OCI-LY1 (cell line): ENCODE measurements around the gene NOTCH2.

Source experiments
- H2AFZ ChIP-seq: fragments of 200-600 bp; sonication (generic), shearing (Covaris generic); 2 replicates; pipeline ENCODE4 v1.6.0; 2014; ENCODE audit warnings: antibody characterized with exemption, mild to moderate bottlenecking, low read length
- H3F3A ChIP-seq: fragments of 200-600 bp; sonication (generic), shearing (Covaris generic); 2 replicates; pipeline ENCODE4 v1.6.0; 2014; ENCODE audit warnings: mild to moderate bottlenecking, antibody characterized with exemption, low read length, moderate library complexity; ENCODE audit not compliant: insufficient read depth
- H3K27ac ChIP-seq: fragments of 200-600 bp; sonication (generic); 2 replicates; pipeline ENCODE4 v1.5.1; 2014; ENCODE audit warnings: low read length, mixed run types, mild to moderate bottlenecking, low read depth; ENCODE audit not compliant: poor library complexity, severe bottlenecking
- H3K27me3 ChIP-seq: fragments of 200-600 bp; sonication (generic); 2 replicates; pipeline ENCODE4 v1.6.0; 2014; ENCODE audit warnings: antibody characterized with exemption, mild to moderate bottlenecking, low read length, moderate library complexity; ENCODE audit not compliant: insufficient read depth
- H3K36me3 ChIP-seq: fragments of 200-600 bp; sonication (generic); 2 replicates; pipeline ENCODE4 v1.6.1; 2014; ENCODE audit warnings: mild to moderate bottlenecking, antibody characterized with exemption, low read length, moderate library complexity, mixed read lengths; ENCODE audit not compliant: insufficient read depth
- H3K4me1 ChIP-seq: fragments of 200-600 bp; sonication (generic); 2 replicates; pipeline ENCODE4 v1.5.1; 2014; ENCODE audit warnings: mild to moderate bottlenecking, low read length, moderate library complexity; ENCODE audit not compliant: insufficient read depth, severe bottlenecking
- H3K4me2 ChIP-seq: fragments of 200-600 bp; sonication (generic), shearing (Covaris generic); 2 replicates; pipeline ENCODE4 v1.6.1; 2014; ENCODE audit warnings: low read length
- H3K4me3 ChIP-seq: fragments of 200-600 bp; sonication (generic); 2 replicates; pipeline ENCODE4 v1.5.1; 2014; ENCODE audit warnings: low read length, low read depth, mild to moderate bottlenecking, mixed read lengths; ENCODE audit not compliant: poor library complexity, severe bottlenecking
- H3K79me2 ChIP-seq: fragments of 200-600 bp; shearing (Covaris generic); 2 replicates; pipeline ENCODE4 v1.6.1; 2016; ENCODE audit warnings: mixed run types, low read length, mixed read lengths; ENCODE audit not compliant: insufficient read depth
- H3K9ac ChIP-seq: fragments of 200-600 bp; sonication (generic), shearing (Covaris generic); 2 replicates; pipeline ENCODE4 v1.6.1; 2014; ENCODE audit warnings: mild to moderate bottlenecking, low read length, mixed read lengths
- H3K9me2 ChIP-seq: fragments of 200-600 bp; sonication (generic), shearing (Covaris generic); 2 replicates; pipeline ENCODE4 v1.6.1; 2014; ENCODE audit warnings: low read depth, mild to moderate bottlenecking, low read length, mixed read lengths
- H3K9me3 ChIP-seq: fragments of 200-600 bp; shearing (Covaris generic); 2 replicates; pipeline ENCODE4 v1.6.1; 2014; ENCODE audit warnings: low read length, mixed read lengths
- H4K20me1 ChIP-seq: fragments of 200-600 bp; sonication (generic), shearing (Covaris generic); 2 replicates; pipeline ENCODE4 v1.6.0; 2016; ENCODE audit warnings: mild to moderate bottlenecking, low read length; ENCODE audit not compliant: insufficient read depth
- EZH2 ChIP-seq: fragments of 200-600 bp; sonication (generic), shearing (Covaris generic); IDR thresholded peaks from 2 replicates; pipeline ENCODE4 v1.8.0; 2017; ENCODE audit warnings: borderline replicate concordance, mixed run types, mild to moderate bottlenecking, antibody characterized with exemption, low read length, moderate library complexity, mixed read lengths
- TF ChIP-seq, protein P1 (sequence below): fragments of 200-600 bp; sonication (generic), shearing (Covaris generic); IDR thresholded peaks from 2 replicates; pipeline ENCODE4 v1.5.1; 2017; ENCODE audit warnings: mild to moderate bottlenecking, antibody characterized with exemption, low read length, moderate library complexity, mixed read lengths

NOTCH2 gene

DNA sequence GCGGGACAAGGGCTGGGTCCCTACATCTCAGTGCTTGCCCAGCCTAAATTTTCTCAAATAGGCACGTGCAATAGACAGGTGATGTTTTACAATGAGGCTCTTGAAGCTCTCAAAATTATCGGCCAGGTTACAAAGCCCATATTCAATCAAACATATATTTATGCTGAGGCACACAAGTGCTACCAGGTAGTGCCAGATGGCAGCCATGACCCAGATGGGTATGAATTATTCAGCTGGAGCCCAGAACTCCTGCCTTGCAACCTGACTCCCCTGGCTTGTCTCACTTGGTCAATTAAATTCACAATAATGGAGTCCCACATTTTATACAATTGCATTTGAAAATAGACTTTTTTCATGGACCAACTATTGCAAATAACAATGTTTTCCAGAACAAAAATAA lies 160.8 kb downstream of the NOTCH2 start:
- Histone ChIP-seq H4K20me1 (no peaks in the 10 kb centered on the region), H3K9me3 (peaks cover 3% of the 10 kb centered on the region; the same call in 1 of the 2 replicates), H2AFZ (no peak overlapping the region), H3K27ac (no peak overlapping the region), H3K9ac (no peak overlapping the region), H3K4me3 (no peak overlapping the region), H3K36me3 (no peaks in the 10 kb centered on the region), H3K27me3 (no peaks in the 10 kb centered on the region), H3K4me2 (no peak overlapping the region), H3K79me2 (no peaks in the 10 kb centered on the region), H3K4me1 (no peaks in the 10 kb centered on the region), H3F3A (no peaks in the 10 kb centered on the region), H3K9me2 (no peaks in the 10 kb centered on the region)
- TF ChIP-seq, protein P1, sequence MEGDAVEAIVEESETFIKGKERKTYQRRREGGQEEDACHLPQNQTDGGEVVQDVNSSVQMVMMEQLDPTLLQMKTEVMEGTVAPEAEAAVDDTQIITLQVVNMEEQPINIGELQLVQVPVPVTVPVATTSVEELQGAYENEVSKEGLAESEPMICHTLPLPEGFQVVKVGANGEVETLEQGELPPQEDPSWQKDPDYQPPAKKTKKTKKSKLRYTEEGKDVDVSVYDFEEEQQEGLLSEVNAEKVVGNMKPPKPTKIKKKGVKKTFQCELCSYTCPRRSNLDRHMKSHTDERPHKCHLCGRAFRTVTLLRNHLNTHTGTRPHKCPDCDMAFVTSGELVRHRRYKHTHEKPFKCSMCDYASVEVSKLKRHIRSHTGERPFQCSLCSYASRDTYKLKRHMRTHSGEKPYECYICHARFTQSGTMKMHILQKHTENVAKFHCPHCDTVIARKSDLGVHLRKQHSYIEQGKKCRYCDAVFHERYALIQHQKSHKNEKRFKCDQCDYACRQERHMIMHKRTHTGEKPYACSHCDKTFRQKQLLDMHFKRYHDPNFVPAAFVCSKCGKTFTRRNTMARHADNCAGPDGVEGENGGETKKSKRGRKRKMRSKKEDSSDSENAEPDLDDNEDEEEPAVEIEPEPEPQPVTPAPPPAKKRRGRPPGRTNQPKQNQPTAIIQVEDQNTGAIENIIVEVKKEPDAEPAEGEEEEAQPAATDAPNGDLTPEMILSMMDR, result no peak
- TF ChIP-seq EZH2, result no peak

DNA sequence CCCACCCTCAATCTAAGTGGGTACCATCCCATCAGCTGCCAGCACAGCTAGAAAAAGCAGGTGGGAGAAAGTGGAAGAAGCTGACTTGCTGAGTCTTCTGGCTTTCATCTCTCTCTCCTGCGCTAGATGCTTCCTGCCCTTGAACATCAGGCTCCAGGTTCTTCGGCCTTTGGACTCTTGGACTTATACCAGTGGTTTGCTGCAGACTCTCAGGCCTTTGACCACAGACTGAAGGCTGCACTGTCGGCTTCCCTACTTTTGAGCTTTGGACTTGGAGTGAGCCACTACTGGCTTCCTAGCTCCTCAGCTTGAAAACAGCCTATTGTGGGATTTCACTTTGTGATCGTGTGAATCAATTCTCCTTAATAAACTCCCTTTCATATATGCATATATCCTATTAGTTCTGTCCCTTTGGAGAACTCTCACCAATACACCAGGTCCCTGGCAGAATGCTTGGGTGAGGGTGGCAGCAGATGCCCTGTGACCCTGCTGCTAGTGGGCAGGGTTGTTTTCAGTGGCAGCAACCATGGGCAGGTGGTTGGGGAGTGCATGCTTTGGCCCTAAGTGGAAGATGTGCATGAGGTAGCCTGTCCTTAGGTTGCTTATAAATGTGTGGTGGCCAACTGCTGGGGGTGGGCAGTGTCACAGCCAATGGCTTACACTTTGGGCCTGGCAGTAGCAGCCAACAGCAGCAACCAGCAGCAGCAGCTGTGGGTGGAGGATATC lies 162.4 kb downstream of the NOTCH2 start:
- no peak for TF ChIP-seq EZH2
- TF ChIP-seq, protein P1, result no peak
- Histone ChIP-seq H3K9me3 (peaks cover 3% of the 10 kb centered on the region; the same call in 1 of the 2 replicates), H3K9ac (no peak overlapping the region), H3K27me3 (no peaks in the 10 kb centered on the region; the same call in 1 of the 2 replicates), H3K4me3 (no peak overlapping the region), H3K9me2 (no peaks in the 10 kb centered on the region), H3K4me1 (no peaks in the 10 kb centered on the region), H3K4me2 (no peak overlapping the region), H2AFZ (no peak overlapping the region), H3F3A (no peaks in the 10 kb centered on the region), H4K20me1 (no peaks in the 10 kb centered on the region), H3K27ac (no peak overlapping the region), H3K79me2 (no peaks in the 10 kb centered on the region), H3K36me3 (no peaks in the 10 kb centered on the region)

GRCh38 chr1:119903443-119903835 lies 166.0 kb downstream of the NOTCH2 start:
- H3K9ac ChIP-seq, result no peak overlapping the region
- H3K27me3 ChIP-seq, result no peaks in the 10 kb centered on the region; the same call in 1 of the 2 replicates
- H4K20me1 ChIP-seq, result no peaks in the 10 kb centered on the region
- no peaks in the 10 kb centered on the region for H3F3A ChIP-seq
- no peak overlapping the region for H2AFZ ChIP-seq
- no peak overlapping the region for H3K4me2 ChIP-seq
- no peak overlapping the region for H3K27ac ChIP-seq
- H3K9me3 ChIP-seq, result peaks cover 3% of the 10 kb centered on the region; the same call in 1 of the 2 replicates
- H3K9me2 ChIP-seq, result no peaks in the 10 kb centered on the region
- H3K36me3 ChIP-seq, result no peaks in the 10 kb centered on the region
- H3K4me3 ChIP-seq, result no peak overlapping the region
- no peaks in the 10 kb centered on the region for H3K79me2 ChIP-seq
- H3K4me1 ChIP-seq, result no peaks in the 10 kb centered on the region
- TF ChIP-seq, protein P1, result no peak
- TF ChIP-seq EZH2, result no peak
